ENCODE results near the gene RGSL1.
"Not testable (repeated sequence)": the region's sequence is repeated elsewhere in the genome, so short reads cannot be mapped to it uniquely, and the experiment has no call there.

- TF ChIP-seq CTCF (IDR thresholded peaks at IDR 0.05; ENCODE audit: low read depth, low read length, poor library complexity, severe bottlenecking); EZH2phosphoT487 (IDR thresholded peaks at IDR 0.05; ENCODE audit: borderline replicate concordance, low read length): not testable (repeated sequence)
These were observed 2.8 kb upstream of the RGSL1 start for GRCh38 chr1:182447124-182447523.
